Neutrophil (primary cell): ENCODE results near the gene S100A8.

Source experiments
- H3K27ac ChIP-seq: fragments of 200-600 bp; sonication (generic); 2 replicates; pipeline ENCODE4 v1.5.1; 2016; ENCODE audit warnings: mild to moderate bottlenecking, moderate library complexity
- H3K27me3 ChIP-seq: fragments of 200-600 bp; sonication (generic); 2 replicates; pipeline ENCODE4 v1.6.0; 2016; ENCODE audit warnings: mild to moderate bottlenecking
- H3K36me3 ChIP-seq: fragments of 200-600 bp; sonication (generic); 2 replicates; pipeline ENCODE4 v1.5.1; 2017
- H3K4me1 ChIP-seq, 2 experiments: fragments of 200-600 bp in 1 of 2; sonication (generic) in 1 of 2; 1 replicate in 1 of 2; 2 replicates in 1 of 2; pipeline versions ENCODE4 v1.5.1 to v1.6.1; 2013 to 2016; ENCODE audit warnings: low read depth in 1 of 2, low read length in 1 of 2, mild to moderate bottlenecking in 1 of 2, moderate library complexity in 1 of 2; ENCODE audit not compliant: control insufficient read depth in 1 of 2, insufficient read depth in 1 of 2
- H3K4me3 ChIP-seq, 2 experiments: fragments of 200-600 bp in 1 of 2; sonication (generic) in 1 of 2; 1 replicate in 1 of 2; 2 replicates in 1 of 2; pipeline ENCODE4 v1.5.1; 2013 to 2016; ENCODE audit warnings: low read depth in 1 of 2, low read length in 1 of 2, mild to moderate bottlenecking in 1 of 2, moderate library complexity in 1 of 2
- H3K9me3 ChIP-seq: fragments of 200-600 bp; sonication (generic); 2 replicates; pipeline ENCODE4 v1.5.1; 2016
- CTCF ChIP-seq: fragments of 200-600 bp; sonication (generic); IDR thresholded peaks from 2 replicates; pipeline ENCODE4 v1.5.1; 2016; ENCODE audit warnings: antibody characterized with exemption

S100A8 gene

GRCh38 chr1:153432874-153433681, 42.2 kb upstream of the S100A8 start:
- Histone ChIP-seq H3K4me3 (no peak overlapping the region), H3K9me3 (no peaks in the 10 kb centered on the region), H3K36me3 (no peaks in the 10 kb centered on the region), H3K27me3 (peaks cover 44% of the 10 kb centered on the region), H3K4me1 (peaks cover 0 to 5% of the 10 kb centered on the region in 2 experiments), H3K27ac (no peak overlapping the region)
- TF ChIP-seq CTCF = no peak

- peaks cover 0 to 5% of the 10 kb centered on the region in 2 experiments for H3K4me1 ChIP-seq
- no peaks in the 10 kb centered on the region for H3K9me3 ChIP-seq
- H3K36me3 ChIP-seq = no peaks in the 10 kb centered on the region
- peaks cover 55% of the 10 kb centered on the region for H3K27me3 ChIP-seq
- no peak overlapping the region for H3K4me3 ChIP-seq
- H3K27ac ChIP-seq = no peak overlapping the region
- TF ChIP-seq CTCF = no peak
Observed at GRCh38 chr1:153431928-153432327, 41.1 kb upstream of the S100A8 start.

- no peak overlapping the region for H3K4me3 ChIP-seq
- no peaks in the 10 kb centered on the region for H3K36me3 ChIP-seq
- no peaks in the 10 kb centered on the region for H3K4me1 ChIP-seq
- H3K27ac ChIP-seq = no peak overlapping the region
- no peaks in the 10 kb centered on the region for H3K9me3 ChIP-seq
- H3K27me3 ChIP-seq = peaks cover 60% of the 10 kb centered on the region
- TF ChIP-seq CTCF = no peak
Observed at GRCh38 chr1:153431427-153431826, 40.6 kb upstream of the S100A8 start.

GRCh38 chr1:153431002-153431401, 40.1 kb upstream of the S100A8 start:
- no peak overlapping the region for H3K4me3 ChIP-seq
- no peaks in the 10 kb centered on the region for H3K4me1 ChIP-seq
- H3K27me3 ChIP-seq = peaks cover 65% of the 10 kb centered on the region
- H3K9me3 ChIP-seq = no peaks in the 10 kb centered on the region
- no peak for TF ChIP-seq CTCF
- no peak overlapping the region for H3K27ac ChIP-seq
- no peaks in the 10 kb centered on the region for H3K36me3 ChIP-seq

- Histone ChIP-seq H3K4me1 (no peaks in the 10 kb centered on the region), H3K27me3 (peaks cover 69% of the 10 kb centered on the region), H3K9me3 (no peaks in the 10 kb centered on the region), H3K27ac (no peak overlapping the region), H3K4me3 (no peak overlapping the region), H3K36me3 (no peaks in the 10 kb centered on the region)
- TF ChIP-seq CTCF = no peak
Observed at GRCh38 chr1:153430561-153430960, 39.7 kb upstream of the S100A8 start.
